ENCODE measurements around the gene ARL5A.
"Not testable (repeated sequence)": the region's sequence is repeated elsewhere in the genome, so short reads cannot be mapped to it uniquely, and the experiment has no call there.

Gene ARL5A, protein sequence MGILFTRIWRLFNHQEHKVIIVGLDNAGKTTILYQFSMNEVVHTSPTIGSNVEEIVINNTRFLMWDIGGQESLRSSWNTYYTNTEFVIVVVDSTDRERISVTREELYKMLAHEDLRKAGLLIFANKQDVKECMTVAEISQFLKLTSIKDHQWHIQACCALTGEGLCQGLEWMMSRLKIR

DNA sequence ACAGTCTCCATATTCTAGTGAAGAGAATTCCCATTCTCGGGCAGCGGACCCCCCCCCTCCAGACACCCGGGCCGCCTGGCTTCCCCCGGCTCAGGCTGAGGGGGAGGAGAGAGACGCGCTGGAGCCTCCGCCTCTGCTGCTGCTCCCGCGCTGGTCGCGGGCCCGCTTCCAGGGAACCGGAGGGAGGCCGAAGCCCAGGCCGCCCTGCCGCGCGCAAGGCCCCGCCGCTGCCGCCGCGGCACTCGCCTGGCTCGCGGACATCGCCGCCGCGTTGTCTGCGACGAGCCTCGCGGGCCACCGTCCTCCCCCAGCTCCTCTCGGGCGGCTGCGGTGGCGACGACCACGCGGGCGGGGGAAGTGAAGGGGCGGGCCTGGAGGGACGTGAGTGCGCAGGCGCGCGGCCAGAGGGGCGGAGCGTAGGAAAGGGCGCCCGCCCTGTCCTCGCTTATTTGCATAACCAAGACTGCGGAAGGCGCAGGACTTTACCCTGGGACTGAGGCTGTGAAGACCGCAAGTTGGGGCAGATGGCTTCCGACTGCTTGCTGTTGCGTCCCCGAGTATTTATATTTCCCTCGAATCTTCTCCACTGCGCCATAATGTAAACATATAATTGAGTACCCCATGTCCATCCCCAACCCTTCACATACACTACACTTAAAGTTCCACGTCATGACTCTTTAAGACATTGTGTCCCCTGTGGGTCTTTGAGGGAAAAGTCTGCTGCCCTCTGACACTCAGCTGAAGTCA is at the start of gene ARL5A:
Gene ARL5A, minus strand, starts transcription at position 279 of the 747 bp plus-strand sequence. Its CDS starts 245 bp downstream, at position 34.
- peak; percentile 84 to 90 (median 88) for DNase-seq

GRCh38 chr2:151875631-151876030 is 47.4 kb upstream of the ARL5A start:
- not testable (repeated sequence) for DNase-seq

DNA sequence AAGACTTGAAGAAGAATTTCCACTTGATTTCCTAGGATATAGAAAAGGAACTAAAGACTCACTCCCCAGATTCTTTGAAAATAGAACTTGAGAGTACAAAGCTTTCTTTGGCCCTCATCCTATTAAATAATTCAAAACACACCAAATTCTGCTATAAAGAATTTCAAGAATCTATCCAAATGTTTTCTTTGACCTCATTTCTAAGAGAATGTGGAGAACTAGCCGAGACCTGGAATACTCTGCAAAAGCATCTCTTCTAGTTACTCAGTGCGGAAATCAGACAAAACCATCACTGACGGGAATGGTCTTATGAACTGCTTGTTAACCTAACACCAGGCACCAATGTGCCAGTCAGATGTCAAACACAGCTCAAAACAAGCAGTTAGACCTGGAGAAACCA is 44.2 kb upstream of the ARL5A start:
- DNase-seq, result no peak

DNA sequence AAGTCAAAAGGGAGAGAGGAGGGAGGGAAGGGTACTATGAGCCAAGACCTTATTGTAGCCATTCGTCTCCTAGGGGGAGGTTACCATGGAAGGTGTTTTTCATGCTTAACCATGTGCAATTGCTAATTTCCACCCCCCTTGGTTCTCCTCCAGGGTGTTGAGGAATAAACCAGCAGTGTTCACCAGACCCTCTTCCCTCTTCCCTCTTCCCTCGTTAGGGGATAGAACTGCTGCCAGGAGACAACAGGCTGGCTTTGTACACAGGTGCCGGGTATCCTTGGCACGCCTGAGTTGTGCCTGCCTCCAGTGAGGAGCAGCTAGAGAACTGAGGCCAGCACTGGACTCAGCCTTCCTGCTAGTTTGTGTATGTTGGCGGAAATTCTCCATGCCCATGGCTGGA is 41.1 kb upstream of the ARL5A start:
- no peak for DNase-seq

DNA sequence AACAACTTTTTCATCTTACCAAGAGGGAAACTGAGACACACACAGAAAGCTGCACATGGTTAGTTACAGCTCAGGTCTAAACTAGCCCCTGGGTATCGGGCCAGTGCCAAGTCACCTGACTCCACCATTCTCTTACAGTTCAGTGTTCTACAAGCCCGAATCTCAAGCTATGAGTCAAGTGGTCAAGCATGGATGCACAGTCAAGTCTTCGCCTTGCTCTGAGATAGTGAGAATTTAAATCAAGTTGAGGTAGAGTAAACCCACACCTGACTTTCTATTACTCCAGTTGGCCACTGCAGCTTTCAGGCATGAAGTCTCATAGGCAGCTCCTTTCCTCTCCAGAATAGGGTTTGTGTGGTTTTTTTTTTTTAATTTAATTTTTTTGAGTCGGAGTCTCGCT is 34.5 kb upstream of the ARL5A start:
- no peak for DNase-seq

DNA sequence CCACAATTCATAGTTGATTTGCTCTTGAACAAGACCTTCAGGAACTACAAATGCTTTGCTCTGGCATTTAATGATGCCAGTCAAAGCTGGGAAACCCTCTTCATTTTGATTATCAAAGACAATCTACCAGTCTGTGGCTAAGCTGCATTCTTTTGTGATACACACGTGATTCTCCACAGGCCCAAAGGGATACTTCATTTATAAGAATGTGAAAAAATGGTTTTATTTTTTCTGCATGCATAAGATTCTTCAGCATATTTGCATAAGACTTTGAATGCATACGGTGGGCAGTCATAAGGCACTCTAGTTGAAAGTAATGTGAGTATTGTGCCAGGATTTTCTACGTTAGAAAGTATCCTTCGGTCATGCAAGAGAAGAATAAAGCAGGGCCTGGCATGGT is 33.0 kb upstream of the ARL5A start:
- no peak for DNase-seq

GRCh38 chr2:151860613-151861146 is 32.5 kb upstream of the ARL5A start:
- DNase-seq, result no peak

GRCh38 chr2:151860210-151860609 is 32.0 kb upstream of the ARL5A start:
- no peak for DNase-seq

- no peak for DNase-seq
Observed at GRCh38 chr2:151857650-151858049, 29.4 kb upstream of the ARL5A start.

GRCh38 chr2:151855111-151855510 is 26.9 kb upstream of the ARL5A start:
- no peak for DNase-seq

DNA sequence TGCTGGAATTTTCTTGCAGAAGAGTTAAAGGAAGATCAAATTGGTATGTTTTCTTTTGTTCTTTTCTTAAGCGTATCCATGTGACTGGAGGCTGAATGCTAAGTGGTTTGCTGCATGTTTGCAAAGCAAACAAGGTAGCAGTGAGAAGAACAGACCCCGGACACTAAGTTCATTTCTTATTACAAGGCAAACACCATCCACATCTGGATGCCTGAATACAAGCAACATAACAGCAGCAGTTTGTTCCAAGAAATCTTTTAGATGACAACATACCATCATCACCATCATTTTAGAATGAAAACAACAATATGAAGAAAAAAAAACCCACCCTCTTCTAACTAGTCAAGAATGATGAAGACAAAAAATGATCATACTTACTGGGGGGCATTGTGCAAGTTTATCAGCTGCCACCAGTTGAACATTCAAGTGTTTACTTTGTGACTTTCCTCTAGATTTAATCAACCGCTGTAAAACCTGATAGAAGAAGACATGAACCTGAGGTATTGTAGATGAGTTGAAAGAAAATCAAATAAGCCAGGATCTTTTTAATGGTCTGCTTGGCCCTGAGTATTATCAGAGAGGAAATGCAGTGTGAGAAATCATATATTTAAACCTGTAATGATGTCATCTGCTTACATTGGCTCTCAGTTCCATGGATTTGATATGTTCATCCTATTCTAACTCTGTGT is 25.0 kb upstream of the ARL5A start:
- DNase-seq, result no peak

- no peak for DNase-seq
Observed at GRCh38 chr2:151852260-151853069, 24.2 kb upstream of the ARL5A start.

DNA sequence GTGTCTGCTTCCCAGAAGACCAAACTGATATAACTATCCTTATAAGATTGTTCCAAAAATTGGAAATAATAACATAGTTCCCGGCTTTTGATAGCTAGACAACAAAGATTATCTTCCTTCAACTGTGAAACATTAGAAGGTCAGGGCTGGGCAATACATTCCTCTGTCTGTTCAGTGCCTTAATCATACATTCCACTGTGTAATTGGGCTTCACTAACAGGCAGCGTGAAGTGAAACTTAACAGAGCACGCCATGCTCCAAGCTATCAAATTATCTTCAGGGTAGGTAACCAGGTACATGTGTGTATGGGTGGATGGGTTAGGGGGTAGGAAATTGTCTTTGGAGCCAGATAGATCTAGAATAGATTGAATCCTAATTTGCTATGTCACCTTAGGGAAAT is 23.5 kb upstream of the ARL5A start:
- no peak for DNase-seq

DNA sequence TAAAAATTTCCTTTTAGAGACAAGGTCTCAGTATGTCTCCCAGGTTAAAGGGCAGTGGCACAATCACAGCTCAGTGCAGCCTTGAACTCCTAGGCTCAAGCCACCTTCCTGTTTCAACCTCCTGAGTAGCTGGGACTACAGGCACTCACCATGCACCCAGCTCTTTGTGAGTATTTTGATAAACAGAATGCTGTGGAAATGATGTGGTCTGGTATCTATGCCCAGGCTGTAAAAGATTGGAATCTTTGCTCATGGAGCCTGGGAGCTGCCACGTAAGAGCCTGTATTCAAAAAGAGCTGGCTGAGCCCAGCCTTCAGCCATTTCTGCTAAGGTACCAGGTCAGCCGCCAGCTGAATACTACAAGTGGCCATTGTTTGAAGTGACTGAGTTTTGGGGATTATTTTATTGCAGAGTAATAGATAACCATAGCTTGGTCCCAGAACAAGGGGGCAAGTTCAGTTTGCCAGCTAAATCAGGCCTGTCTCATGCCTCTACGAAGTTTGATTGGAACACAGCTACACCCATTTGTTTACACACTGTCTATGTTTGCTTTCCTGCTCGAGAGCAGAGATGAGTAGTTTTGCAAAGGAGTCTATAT is 21.3 kb upstream of the ARL5A start:
- DNase-seq, result no peak

DNA sequence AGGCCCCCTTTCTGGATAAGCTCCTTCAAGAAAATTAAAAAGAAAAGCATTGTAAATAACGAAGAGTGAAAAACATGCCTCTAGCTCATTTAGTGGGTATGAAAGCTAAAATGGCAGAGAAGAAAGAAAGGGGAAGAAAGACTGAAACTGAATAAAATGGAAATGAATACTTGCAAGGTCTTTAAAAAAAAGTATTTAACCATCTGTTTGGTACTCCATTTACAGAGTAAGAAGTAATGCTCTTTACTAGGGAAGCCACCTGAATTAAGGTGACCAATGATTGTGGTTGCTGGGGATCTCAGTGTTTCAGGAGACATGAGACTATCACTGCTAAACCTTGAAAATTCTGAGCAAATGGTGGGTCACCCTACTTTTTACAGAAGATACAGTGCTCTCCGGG is 17.7 kb upstream of the ARL5A start:
- no peak for DNase-seq

DNA sequence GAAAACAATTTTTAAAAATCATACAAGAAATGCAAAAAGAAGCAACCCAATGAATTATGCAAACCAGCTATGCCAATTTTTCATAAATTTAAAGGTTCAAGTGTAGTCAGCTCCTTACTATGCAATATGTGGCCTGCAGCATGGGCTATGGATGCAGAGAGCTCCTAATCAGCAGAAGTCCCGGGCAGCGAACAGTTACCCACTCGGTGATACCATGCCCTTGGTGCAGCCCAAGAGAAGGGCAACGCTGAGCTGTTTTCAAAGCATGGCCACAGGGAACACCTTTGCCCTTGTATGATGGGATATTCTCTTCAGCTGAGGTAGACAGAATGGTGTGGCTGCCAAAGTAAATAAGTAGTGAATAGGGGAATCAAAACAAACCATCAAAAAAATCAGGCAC is 17.3 kb upstream of the ARL5A start:
- DNase-seq, result no peak

DNA sequence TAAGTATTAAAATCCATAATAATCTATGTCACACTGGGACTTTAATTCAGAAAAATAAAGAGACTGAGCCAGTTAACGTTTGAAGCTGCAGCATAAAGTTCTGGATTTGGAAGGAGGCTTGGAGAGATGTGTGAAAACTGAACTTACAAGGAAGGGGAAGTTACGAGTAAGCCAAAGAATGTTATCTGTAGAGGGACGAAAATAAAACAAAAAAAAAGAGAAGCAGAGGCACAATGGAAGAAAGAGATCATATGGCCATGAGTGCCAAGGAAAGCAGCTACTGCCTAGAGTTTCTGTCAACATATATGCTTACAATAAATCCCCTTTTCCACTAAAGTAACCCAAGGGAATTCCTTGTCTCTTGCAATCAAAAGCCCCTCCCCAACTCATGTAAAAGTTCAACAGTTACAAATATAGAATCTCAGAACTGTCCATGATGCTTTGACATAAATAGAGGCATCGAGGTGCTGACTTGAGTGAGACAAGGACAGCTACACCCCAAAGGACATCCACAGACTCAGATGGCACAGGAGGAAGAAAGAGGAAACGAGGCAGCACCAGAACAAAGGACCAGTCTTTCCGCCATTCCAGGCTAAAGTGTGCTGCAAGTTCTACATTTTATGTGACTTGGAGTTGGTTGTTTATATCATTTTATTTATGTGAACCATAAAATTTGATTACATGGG is 16.1 kb upstream of the ARL5A start:
- no peak for DNase-seq

DNA sequence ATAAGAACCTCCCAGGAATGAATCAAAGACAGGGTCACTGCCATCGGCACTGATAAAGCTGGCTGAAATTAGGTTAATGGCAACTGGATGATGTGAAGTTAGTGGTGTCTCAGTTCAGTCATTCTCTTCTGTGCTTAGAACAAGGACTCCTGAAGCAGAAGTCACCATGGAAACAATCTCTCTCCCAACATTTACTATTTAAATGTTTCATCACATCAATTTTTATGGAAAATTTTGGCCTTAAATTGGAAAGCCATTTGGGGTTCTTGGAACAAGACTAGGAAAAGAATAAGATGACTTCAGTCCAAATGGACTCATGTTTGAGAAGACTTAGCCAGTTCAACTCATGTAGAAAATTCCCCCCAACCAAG is 15.5 kb upstream of the ARL5A start:
- DNase-seq, result no peak

DNA sequence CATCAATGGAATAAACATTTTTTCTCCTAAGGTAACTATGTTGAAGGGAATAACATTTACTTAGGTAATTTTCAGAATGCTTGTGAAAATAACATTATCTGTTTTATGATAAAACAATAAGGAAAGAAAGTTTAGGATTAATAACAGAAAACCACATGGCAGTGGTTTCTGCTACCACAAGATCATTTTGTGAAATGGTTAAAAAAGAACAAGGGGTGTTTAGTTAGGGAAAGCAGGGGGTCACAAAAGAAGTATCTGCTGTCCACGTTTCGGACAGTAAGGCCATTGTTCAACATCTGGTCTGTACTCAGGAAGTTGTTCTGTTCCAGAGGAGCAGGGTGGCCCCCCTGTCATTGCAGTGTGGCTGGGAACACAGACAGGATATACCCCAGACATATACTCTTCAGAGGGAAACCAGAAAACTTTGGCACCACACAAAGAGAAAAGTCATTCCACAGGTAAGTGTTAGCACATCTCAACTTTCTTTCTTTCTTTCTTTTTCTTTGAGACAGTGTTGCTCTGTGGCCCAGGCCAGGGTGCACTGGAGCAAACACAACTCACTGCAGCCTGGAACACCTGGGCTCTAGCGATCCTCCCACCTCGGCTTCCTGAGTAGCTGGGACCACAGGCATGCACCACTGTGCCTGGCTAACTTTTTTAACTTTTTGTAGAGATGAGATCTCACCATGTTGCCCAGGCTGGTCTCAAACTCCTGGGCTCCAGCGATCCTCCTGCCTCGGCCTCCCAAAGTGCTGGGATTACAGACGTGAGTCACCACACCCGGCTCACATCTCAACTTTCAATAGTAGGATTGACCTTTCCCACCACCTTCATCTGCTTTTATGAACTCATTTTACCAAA is 14.8 kb upstream of the ARL5A start:
- no peak for DNase-seq

DNA sequence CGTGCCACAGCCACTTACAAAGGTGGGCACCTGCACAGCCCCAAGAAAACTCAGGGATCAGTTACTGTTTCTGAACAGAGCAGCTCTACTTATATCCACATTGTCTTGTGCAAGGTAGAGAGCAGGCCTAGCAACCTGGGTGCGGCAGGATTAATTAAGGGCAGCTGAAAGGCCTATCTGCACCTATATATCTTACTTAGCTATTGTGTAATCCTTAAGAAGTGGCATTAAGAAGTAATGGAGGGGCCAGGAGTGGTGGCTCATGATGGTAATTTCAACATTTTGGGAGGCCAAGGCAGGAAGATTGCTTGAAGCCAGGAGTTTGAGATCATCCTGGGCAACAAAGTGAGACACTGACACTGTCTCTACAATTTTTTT is 12.8 kb upstream of the ARL5A start:
- no peak for DNase-seq
